ENCODE results near the gene AKAP8L.
A peak's percentile ranks its signal among the peaks of the same experiment; 100 is the strongest.

Gene AKAP8L

GRCh38 chr19:15368798-15369593 is 49.8 kb downstream of the AKAP8L start:
- Histone ChIP-seq H2BK120ac (ENCODE audit: insufficient read depth, low read length, poor library complexity) (no peak overlapping the region), H3K27me3 (ENCODE audit: insufficient read depth, low read length) (no peaks in the 10 kb centered on the region), H3K4me1 (ENCODE audit: control insufficient read depth in 1 of 2, insufficient read depth in 2 of 2, low read length in 2 of 2) (no peaks in the 10 kb centered on the region), H2BK5ac (ENCODE audit: low read depth, low read length, poor library complexity) (no peak overlapping the region), H2AFZ (ENCODE audit: insufficient read depth, low read length, poor library complexity) (no peak overlapping the region), H3K9me3 (ENCODE audit: insufficient read depth, low read depth, low read length) (peaks cover 2% of the 10 kb centered on the region), H3K79me1 (ENCODE audit: low read length) (no peaks in the 10 kb centered on the region), H3K14ac (ENCODE audit: low read length) (no peak overlapping the region), H3K36me3 (ENCODE audit: control insufficient read depth in 1 of 2, insufficient read depth in 2 of 2, low read length in 2 of 2) (peaks cover 80 to 84% of the 10 kb centered on the region in 2 experiments), H3K18ac (ENCODE audit: low read length) (no peak overlapping the region), H3K4me2 (ENCODE audit: low read length) (no peak overlapping the region), H3K27ac (ENCODE audit: low read depth, low read length) (no peak overlapping the region), H4K8ac (ENCODE audit: low read depth, low read length) (no peak overlapping the region), H3K23ac (ENCODE audit: low read length) (no peak overlapping the region), H2BK12ac (ENCODE audit: low read length) (no peak overlapping the region), H2AK5ac (ENCODE audit: low read length) (no peak overlapping the region), H3K79me2 (ENCODE audit: control insufficient read depth, insufficient read depth, low read length, poor library complexity) (peaks cover under 1% of the 10 kb centered on the region), H4K91ac (ENCODE audit: low read depth, low read length) (no peak overlapping the region), H3K4ac (ENCODE audit: low read depth, low read length) (no peak overlapping the region), H4K12ac (ENCODE audit: low read depth, low read length) (no peak overlapping the region), H3K4me3 (ENCODE audit: low read depth, low read length) (no peak overlapping the region), H3K9ac (ENCODE audit: low read length) (no peak overlapping the region)
- no peak for DNase-seq
- WGBS (ENCODE audit: extremely low coverage, insufficient coverage, insufficient read length) = no CpG with 5 or more reads among the region's 35 CpGs

DNA sequence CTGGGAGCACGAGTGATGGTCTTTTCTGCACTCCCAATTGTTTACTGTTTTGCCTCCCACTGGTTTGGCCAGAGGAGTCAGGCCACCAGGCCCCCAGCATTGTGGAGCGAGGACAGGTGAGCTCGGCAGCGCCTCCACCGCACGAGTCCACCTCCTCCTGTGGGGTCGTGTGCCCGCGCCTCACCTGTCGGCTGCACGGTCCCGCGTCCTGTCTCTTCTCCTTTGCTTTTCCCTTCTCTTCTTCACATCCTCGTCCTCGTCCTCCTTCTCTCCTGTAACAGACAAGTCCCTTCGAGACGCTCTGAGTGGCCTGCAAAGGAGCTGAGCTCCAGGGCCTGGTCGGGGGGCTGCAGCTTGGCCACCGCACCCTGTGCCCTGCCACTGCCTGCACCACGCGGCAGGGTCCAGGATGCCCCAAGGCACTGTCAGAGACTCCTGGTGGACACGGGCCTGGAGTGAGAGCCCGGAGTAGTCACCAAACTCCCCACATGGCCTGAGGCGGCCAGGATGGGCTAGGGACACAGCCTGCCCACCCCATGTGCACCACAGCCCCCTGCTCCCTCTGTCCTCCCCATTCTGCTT is 50.6 kb downstream of the AKAP8L start:
- H2AFZ ChIP-seq (ENCODE audit: insufficient read depth, low read length, poor library complexity) = no peak overlapping the region
- H3K4me3 ChIP-seq (ENCODE audit: low read depth, low read length) = no peak overlapping the region
- peaks cover 72 to 77% of the 10 kb centered on the region in 2 experiments for H3K36me3 ChIP-seq (ENCODE audit: control insufficient read depth in 1 of 2, insufficient read depth in 2 of 2, low read length in 2 of 2)
- no peaks in the 10 kb centered on the region for H3K79me1 ChIP-seq (ENCODE audit: low read length)
- no peak overlapping the region for H4K91ac ChIP-seq (ENCODE audit: low read depth, low read length)
- no peak overlapping the region for H3K23ac ChIP-seq (ENCODE audit: low read length)
- H3K27me3 ChIP-seq (ENCODE audit: insufficient read depth, low read length) = no peaks in the 10 kb centered on the region
- H2BK5ac ChIP-seq (ENCODE audit: low read depth, low read length, poor library complexity) = no peak overlapping the region
- H2AK5ac ChIP-seq (ENCODE audit: low read length) = no peak overlapping the region
- H3K14ac ChIP-seq (ENCODE audit: low read length) = no peak overlapping the region
- no peak overlapping the region for H4K12ac ChIP-seq (ENCODE audit: low read depth, low read length)
- H3K18ac ChIP-seq (ENCODE audit: low read length) = no peak overlapping the region
- no CpG with 5 or more reads among the region's 24 CpGs for WGBS (ENCODE audit: extremely low coverage, insufficient coverage, insufficient read length)
- no peak overlapping the region for H3K4me2 ChIP-seq (ENCODE audit: low read length)
- no peaks in the 10 kb centered on the region for H3K79me2 ChIP-seq (ENCODE audit: control insufficient read depth, insufficient read depth, low read length, poor library complexity)
- peaks cover 2% of the 10 kb centered on the region for H3K9me3 ChIP-seq (ENCODE audit: insufficient read depth, low read depth, low read length)
- DNase-seq = no peak
- H3K9ac ChIP-seq (ENCODE audit: low read length) = no peak overlapping the region
- H4K8ac ChIP-seq (ENCODE audit: low read depth, low read length) = no peak overlapping the region
- no peaks in the 10 kb centered on the region for H3K4me1 ChIP-seq (ENCODE audit: control insufficient read depth in 1 of 2, insufficient read depth in 2 of 2, low read length in 2 of 2)
- no peak overlapping the region for H2BK120ac ChIP-seq (ENCODE audit: insufficient read depth, low read length, poor library complexity)
- H2BK12ac ChIP-seq (ENCODE audit: low read length) = no peak overlapping the region
- no peak overlapping the region for H3K4ac ChIP-seq (ENCODE audit: low read depth, low read length)
- no peak overlapping the region for H3K27ac ChIP-seq (ENCODE audit: low read depth, low read length)

- H4K12ac ChIP-seq (ENCODE audit: low read depth, low read length) = no peak overlapping the region
- H3K4me3 ChIP-seq (ENCODE audit: low read depth, low read length) = no peak overlapping the region
- H2BK5ac ChIP-seq (ENCODE audit: low read depth, low read length, poor library complexity) = no peak overlapping the region
- no peak overlapping the region for H2BK120ac ChIP-seq (ENCODE audit: insufficient read depth, low read length, poor library complexity)
- H2BK12ac ChIP-seq (ENCODE audit: low read length) = no peak overlapping the region
- no peak overlapping the region for H3K18ac ChIP-seq (ENCODE audit: low read length)
- H3K27ac ChIP-seq (ENCODE audit: low read depth, low read length) = no peak overlapping the region
- no peaks in the 10 kb centered on the region for H3K79me2 ChIP-seq (ENCODE audit: control insufficient read depth, insufficient read depth, low read length, poor library complexity)
- H3K36me3 ChIP-seq (ENCODE audit: control insufficient read depth in 1 of 2, insufficient read depth in 2 of 2, low read length in 2 of 2) = peaks cover 66 to 70% of the 10 kb centered on the region in 2 experiments
- H3K4me2 ChIP-seq (ENCODE audit: low read length) = no peak overlapping the region
- no peaks in the 10 kb centered on the region for H3K4me1 ChIP-seq (ENCODE audit: control insufficient read depth in 1 of 2, insufficient read depth in 2 of 2, low read length in 2 of 2)
- no peak overlapping the region for H3K23ac ChIP-seq (ENCODE audit: low read length)
- H3K9ac ChIP-seq (ENCODE audit: low read length) = no peak overlapping the region
- no peak overlapping the region for H2AK5ac ChIP-seq (ENCODE audit: low read length)
- H3K14ac ChIP-seq (ENCODE audit: low read length) = no peak overlapping the region
- DNase-seq = no peak
- H3K27me3 ChIP-seq (ENCODE audit: insufficient read depth, low read length) = no peaks in the 10 kb centered on the region
- H3K4ac ChIP-seq (ENCODE audit: low read depth, low read length) = no peak overlapping the region
- H3K9me3 ChIP-seq (ENCODE audit: insufficient read depth, low read depth, low read length) = peaks cover 2% of the 10 kb centered on the region
- H3K79me1 ChIP-seq (ENCODE audit: low read length) = no peaks in the 10 kb centered on the region
- no peak overlapping the region for H4K8ac ChIP-seq (ENCODE audit: low read depth, low read length)
- no peak overlapping the region for H2AFZ ChIP-seq (ENCODE audit: insufficient read depth, low read length, poor library complexity)
- WGBS (ENCODE audit: extremely low coverage, insufficient coverage, insufficient read length) = no CpG with 5 or more reads among the region's 3 CpGs
- no peak overlapping the region for H4K91ac ChIP-seq (ENCODE audit: low read depth, low read length)
Observed at GRCh38 chr19:15367439-15367838, 51.3 kb downstream of the AKAP8L start.

DNA sequence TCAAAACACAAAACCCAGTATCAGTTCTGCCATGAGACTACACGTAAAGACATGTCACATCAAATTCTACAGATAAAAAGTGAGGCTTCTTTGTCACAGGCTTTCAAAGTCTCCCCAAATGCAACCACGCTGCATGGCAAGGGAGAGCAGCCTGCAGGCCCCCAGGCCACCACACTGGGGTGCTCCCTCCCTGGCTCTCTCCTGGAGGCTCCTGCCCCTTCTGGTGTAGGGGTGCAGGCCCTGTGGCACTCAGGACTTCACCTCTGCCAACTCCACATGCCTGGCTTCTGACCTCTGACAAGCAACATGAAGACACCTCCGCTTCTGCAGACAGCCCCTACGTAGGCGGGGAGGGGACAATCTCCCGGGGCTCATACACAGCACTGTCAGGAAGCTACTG is 53.5 kb downstream of the AKAP8L start:
- H3K27me3 ChIP-seq (ENCODE audit: insufficient read depth, low read length) = no peaks in the 10 kb centered on the region
- H4K12ac ChIP-seq (ENCODE audit: low read depth, low read length) = no peak overlapping the region
- H3K79me1 ChIP-seq (ENCODE audit: low read length) = no peaks in the 10 kb centered on the region
- no peak overlapping the region for H3K18ac ChIP-seq (ENCODE audit: low read length)
- no peak overlapping the region for H4K91ac ChIP-seq (ENCODE audit: low read depth, low read length)
- no peak overlapping the region for H2BK5ac ChIP-seq (ENCODE audit: low read depth, low read length, poor library complexity)
- no peak overlapping the region for H3K4me3 ChIP-seq (ENCODE audit: low read depth, low read length)
- no peak overlapping the region for H2AFZ ChIP-seq (ENCODE audit: insufficient read depth, low read length, poor library complexity)
- H2AK5ac ChIP-seq (ENCODE audit: low read length) = no peak overlapping the region
- no peaks in the 10 kb centered on the region for H3K9me3 ChIP-seq (ENCODE audit: insufficient read depth, low read depth, low read length)
- H3K79me2 ChIP-seq (ENCODE audit: control insufficient read depth, insufficient read depth, low read length, poor library complexity) = no peaks in the 10 kb centered on the region
- no peak overlapping the region for H2BK120ac ChIP-seq (ENCODE audit: insufficient read depth, low read length, poor library complexity)
- no peak overlapping the region for H3K23ac ChIP-seq (ENCODE audit: low read length)
- no peak overlapping the region for H3K27ac ChIP-seq (ENCODE audit: low read depth, low read length)
- peak overlapping the region; percentile 20 for H3K4ac ChIP-seq (ENCODE audit: low read depth, low read length)
- H3K36me3 ChIP-seq (ENCODE audit: control insufficient read depth in 1 of 2, insufficient read depth in 2 of 2, low read length in 2 of 2) = peaks cover 66 to 68% of the 10 kb centered on the region in 2 experiments
- H4K8ac ChIP-seq (ENCODE audit: low read depth, low read length) = no peak overlapping the region
- no peak overlapping the region for H3K9ac ChIP-seq (ENCODE audit: low read length)
- H2BK12ac ChIP-seq (ENCODE audit: low read length) = no peak overlapping the region
- H3K4me2 ChIP-seq (ENCODE audit: low read length) = no peak overlapping the region
- no peak for DNase-seq
- no CpG with 5 or more reads among the region's 6 CpGs for whole genome bisulfite sequencing (ENCODE audit: extremely low coverage, insufficient coverage, insufficient read length)
- H3K4me1 ChIP-seq (ENCODE audit: control insufficient read depth in 1 of 2, insufficient read depth in 2 of 2, low read length in 2 of 2) = no peaks in the 10 kb centered on the region
- no peak overlapping the region for H3K14ac ChIP-seq (ENCODE audit: low read length)

Data from trophoblast cell (in vitro differentiated cells and primary cell).